SK-N-SH treated with all-trans-retinoic acid at 6 μM for 48 hours (cell line): Measurements from ENCODE around the gene C1QBP.

ENCODE experiments used
- BACH2 ChIP-seq: fragments of 250-450 bp; sonication (Bioruptor Pico); IDR thresholded peaks from 2 replicates; pipeline ENCODE4 v1.9.0; 2021; ENCODE audit warnings: mild to moderate bottlenecking, borderline replicate concordance
- CREB5 ChIP-seq: fragments of 250-450 bp; sonication (Bioruptor Pico); IDR thresholded peaks from 2 replicates; pipeline ENCODE4 v1.5.1; 2020; ENCODE audit warnings: low read depth, mild to moderate bottlenecking, moderate library complexity
- CSRNP3 ChIP-seq: fragments of 250-450 bp; sonication (Bioruptor Pico); IDR thresholded peaks from 2 replicates; pipeline ENCODE4 v1.5.1; 2021; ENCODE audit warnings: mild to moderate bottlenecking, moderate library complexity
- POU6F1 ChIP-seq: fragments of 250-450 bp; sonication (Bioruptor Pico); IDR thresholded peaks from 2 replicates; pipeline ENCODE4 v1.8.0; 2021; ENCODE audit warnings: low read depth, mild to moderate bottlenecking, moderate library complexity, borderline replicate concordance
- TOX ChIP-seq: fragments of 250-450 bp; sonication (Bioruptor Pico); IDR thresholded peaks from 2 replicates; pipeline ENCODE4 v1.8.0; 2021; ENCODE audit warnings: mild to moderate bottlenecking, moderate library complexity, borderline replicate concordance
- ZFP3 ChIP-seq: fragments of 250-450 bp; sonication (Bioruptor Pico); IDR thresholded peaks from 2 replicates; pipeline ENCODE4 v1.5.0; 2020; ENCODE audit warnings: mild to moderate bottlenecking, moderate library complexity
- ZNF565 ChIP-seq: fragments of 450-650 bp; formaldehyde crosslinking; conservative IDR thresholded peaks from 2 replicates; pipeline ENCODE4 v1.5.0; 2020; ENCODE audit warnings: low read depth, mild to moderate bottlenecking, moderate library complexity
- TF ChIP-seq, protein P1 (sequence below): fragments of 250-450 bp; sonication (Bioruptor Pico); IDR thresholded peaks from 2 replicates; pipeline ENCODE4 v1.8.0; 2020; ENCODE audit warnings: mild to moderate bottlenecking, moderate library complexity, borderline replicate concordance

DNA sequence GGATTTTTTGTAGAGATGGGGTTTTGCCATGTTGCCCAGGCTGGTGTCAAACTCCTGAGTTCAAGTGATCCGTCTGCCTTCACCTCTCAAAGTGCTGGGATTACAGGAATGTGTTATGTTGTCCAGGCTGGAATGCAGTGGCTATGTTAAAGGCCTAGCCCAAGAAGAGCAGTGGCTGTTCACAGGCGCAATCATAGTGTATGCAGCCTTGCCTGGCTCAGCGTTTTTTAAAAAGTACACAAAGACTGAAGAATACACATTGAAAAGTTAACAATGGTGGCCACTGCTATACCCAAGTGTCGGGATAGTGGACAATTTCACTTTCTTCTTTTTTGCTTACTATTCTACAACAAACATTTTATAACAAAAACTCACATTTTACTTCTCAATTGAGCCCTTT is 40.0 kb upstream of the C1QBP start:
- TF ChIP-seq, protein P1, sequence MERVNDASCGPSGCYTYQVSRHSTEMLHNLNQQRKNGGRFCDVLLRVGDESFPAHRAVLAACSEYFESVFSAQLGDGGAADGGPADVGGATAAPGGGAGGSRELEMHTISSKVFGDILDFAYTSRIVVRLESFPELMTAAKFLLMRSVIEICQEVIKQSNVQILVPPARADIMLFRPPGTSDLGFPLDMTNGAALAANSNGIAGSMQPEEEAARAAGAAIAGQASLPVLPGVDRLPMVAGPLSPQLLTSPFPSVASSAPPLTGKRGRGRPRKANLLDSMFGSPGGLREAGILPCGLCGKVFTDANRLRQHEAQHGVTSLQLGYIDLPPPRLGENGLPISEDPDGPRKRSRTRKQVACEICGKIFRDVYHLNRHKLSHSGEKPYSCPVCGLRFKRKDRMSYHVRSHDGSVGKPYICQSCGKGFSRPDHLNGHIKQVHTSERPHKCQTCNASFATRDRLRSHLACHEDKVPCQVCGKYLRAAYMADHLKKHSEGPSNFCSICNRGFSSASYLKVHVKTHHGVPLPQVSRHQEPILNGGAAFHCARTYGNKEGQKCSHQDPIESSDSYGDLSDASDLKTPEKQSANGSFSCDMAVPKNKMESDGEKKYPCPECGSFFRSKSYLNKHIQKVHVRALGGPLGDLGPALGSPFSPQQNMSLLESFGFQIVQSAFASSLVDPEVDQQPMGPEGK (CRISPR knock-in tag), result no peak
- TF ChIP-seq TOX (CRISPR knock-in tag), result no peak
- no peak for TF ChIP-seq CREB5 (CRISPR knock-in tag)
- no peak for TF ChIP-seq ZFP3 (CRISPR knock-in tag)
- TF ChIP-seq CSRNP3, result no peak
- TF ChIP-seq BACH2, result no peak
- TF ChIP-seq POU6F1 (CRISPR knock-in tag), result no peak
- TF ChIP-seq ZNF565 (CRISPR knock-in tag), result no peak
